ENCODE measurements around the gene OR5H15.

- TF ChIP-seq, protein P1, sequence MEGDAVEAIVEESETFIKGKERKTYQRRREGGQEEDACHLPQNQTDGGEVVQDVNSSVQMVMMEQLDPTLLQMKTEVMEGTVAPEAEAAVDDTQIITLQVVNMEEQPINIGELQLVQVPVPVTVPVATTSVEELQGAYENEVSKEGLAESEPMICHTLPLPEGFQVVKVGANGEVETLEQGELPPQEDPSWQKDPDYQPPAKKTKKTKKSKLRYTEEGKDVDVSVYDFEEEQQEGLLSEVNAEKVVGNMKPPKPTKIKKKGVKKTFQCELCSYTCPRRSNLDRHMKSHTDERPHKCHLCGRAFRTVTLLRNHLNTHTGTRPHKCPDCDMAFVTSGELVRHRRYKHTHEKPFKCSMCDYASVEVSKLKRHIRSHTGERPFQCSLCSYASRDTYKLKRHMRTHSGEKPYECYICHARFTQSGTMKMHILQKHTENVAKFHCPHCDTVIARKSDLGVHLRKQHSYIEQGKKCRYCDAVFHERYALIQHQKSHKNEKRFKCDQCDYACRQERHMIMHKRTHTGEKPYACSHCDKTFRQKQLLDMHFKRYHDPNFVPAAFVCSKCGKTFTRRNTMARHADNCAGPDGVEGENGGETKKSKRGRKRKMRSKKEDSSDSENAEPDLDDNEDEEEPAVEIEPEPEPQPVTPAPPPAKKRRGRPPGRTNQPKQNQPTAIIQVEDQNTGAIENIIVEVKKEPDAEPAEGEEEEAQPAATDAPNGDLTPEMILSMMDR (IDR thresholded peaks at IDR 0.05), result no peak
- no peak for TF ChIP-seq ZFX (IDR thresholded peaks at IDR 0.05; ENCODE audit: borderline replicate concordance)
Measured at GRCh38 chr3:98147179-98147578, 19.3 kb upstream of the OR5H15 start, which contains the start of gene OR5H14.

Data from 22Rv1 (cell line).